Measurements from ENCODE around the gene SETD5.

The SETD5 gene

GRCh38 chr3:9408546-9408945 is 11.1 kb downstream of the SETD5 start:
- no peak for DNase-seq (ENCODE audit: low spot score)

GRCh38 chr3:9409981-9410854 is 12.8 kb downstream of the SETD5 start:
- DNase-seq (ENCODE audit: low spot score) = no peak

GRCh38 chr3:9411302-9411701 is 13.9 kb downstream of the SETD5 start:
- DNase-seq (ENCODE audit: low spot score) = no peak

GRCh38 chr3:9412293-9412692 is 14.9 kb downstream of the SETD5 start:
- DNase-seq (ENCODE audit: low spot score) = no peak

- no peak for DNase-seq (ENCODE audit: low spot score)
Observed at GRCh38 chr3:9414826-9415225, 17.4 kb downstream of the SETD5 start.

GRCh38 chr3:9415485-9416138 is 18.2 kb downstream of the SETD5 start:
- DNase-seq (ENCODE audit: low spot score) = no peak

GRCh38 chr3:9416139-9416780 is 18.8 kb downstream of the SETD5 start:
- DNase-seq (ENCODE audit: low spot score) = no peak

- DNase-seq (ENCODE audit: low spot score) = no peak
Observed at GRCh38 chr3:9420850-9421549, 23.6 kb downstream of the SETD5 start.

- DNase-seq (ENCODE audit: low spot score) = peak; percentile 85
Observed at GRCh38 chr3:9422712-9423424, 25.5 kb downstream of the SETD5 start.

- DNase-seq (ENCODE audit: low spot score) = no peak
Observed at GRCh38 chr3:9428411-9428810, 31.0 kb downstream of the SETD5 start.

- no peak for DNase-seq (ENCODE audit: low spot score)
Observed at GRCh38 chr3:9430733-9431132, 33.3 kb downstream of the SETD5 start.

GRCh38 chr3:9433627-9434521 is 36.5 kb downstream of the SETD5 start:
- no peak for DNase-seq (ENCODE audit: low spot score)

- DNase-seq (ENCODE audit: low spot score) = no peak
Observed at GRCh38 chr3:9435316-9435715, 37.9 kb downstream of the SETD5 start.

GRCh38 chr3:9439331-9439730 is 41.9 kb downstream of the SETD5 start:
- DNase-seq (ENCODE audit: low spot score) = no peak

- no peak for DNase-seq (ENCODE audit: low spot score)
Observed at GRCh38 chr3:9441501-9442221, 44.2 kb downstream of the SETD5 start.

GRCh38 chr3:9448071-9448470 is 50.7 kb downstream of the SETD5 start:
- no peak for DNase-seq (ENCODE audit: low spot score)

GRCh38 chr3:9448643-9449042 is 51.2 kb downstream of the SETD5 start:
- no peak for DNase-seq (ENCODE audit: low spot score)

- DNase-seq (ENCODE audit: low spot score) = no peak
Observed at GRCh38 chr3:9450126-9450525, 52.7 kb downstream of the SETD5 start.

- no peak for DNase-seq (ENCODE audit: low spot score)
Observed at GRCh38 chr3:9450991-9451390, 53.6 kb downstream of the SETD5 start.

- no peak for DNase-seq (ENCODE audit: low spot score)
Observed at GRCh38 chr3:9452417-9452816, 55.0 kb downstream of the SETD5 start.

Measured in AG20443 (cell line).